Suprapubic skin (tissue), 4 donors: ENCODE data around the gene GNG4. TPM values are rescaled to one million over a fixed set of nuclear protein-coding genes. Genes with fewer than 3 reads are reported as not detected.
A peak's percentile ranks its signal among the peaks of the same experiment; 100 is the strongest.

Experiments used
- DNase-seq, 2 donors: peaks; one replicate each; pipeline ENCODE4 v3.0.0-alpha.2; 2019; ENCODE audit warnings: low spot score in 2 of 2
- H3K27ac ChIP-seq: fragments of 200-600 bp; sonication (generic); one replicate; pipeline ENCODE4 v1.5.1; 2019
- H3K27me3 ChIP-seq: fragments of 200-600 bp; sonication (generic); one replicate; pipeline ENCODE4 v1.5.1; 2019
- H3K36me3 ChIP-seq: fragments of 200-600 bp; sonication (generic); one replicate; pipeline ENCODE4 v1.5.1; 2019
- H3K4me1 ChIP-seq: fragments of 200-600 bp; sonication (generic); one replicate; pipeline ENCODE4 v1.5.1; 2019
- H3K4me3 ChIP-seq: fragments of 200-600 bp; sonication (generic); one replicate; pipeline ENCODE4 v1.5.1; 2019; ENCODE audit warnings: mild to moderate bottlenecking
- H3K9me3 ChIP-seq: fragments of 200-600 bp; sonication (generic); one replicate; pipeline ENCODE4 v1.5.1; 2019
- CTCF ChIP-seq, 2 donors: fragments of 200-600 bp in 1 of 2; fragments of 450-650 bp in 1 of 2; sonication (generic) in 1 of 2; IDR thresholded peaks; one replicate each; pipeline ENCODE4 v1.5.1; 2016 to 2019; ENCODE audit warnings: antibody characterized with exemption in 2 of 2, mild to moderate bottlenecking in 1 of 2, moderate library complexity in 1 of 2
- EP300 ChIP-seq: sonication (generic); formaldehyde crosslinking; IDR thresholded peaks from one replicate; pipeline ENCODE4 v1.6.1; 2017; ENCODE audit warnings: antibody characterized with exemption
- POLR2A ChIP-seq, 2 donors: fragments of 450-650 bp; IDR thresholded peaks; one replicate each; pipeline ENCODE4 v1.6.1; 2017; ENCODE audit warnings: antibody characterized with exemption in 2 of 2, mild to moderate bottlenecking in 2 of 2, moderate library complexity in 2 of 2
- POLR2AphosphoS5 ChIP-seq, 3 donors: sonication (generic); formaldehyde crosslinking; IDR thresholded peaks; one replicate each; pipeline ENCODE4 v1.6.1; 2017; ENCODE audit warnings: antibody characterized with exemption in 3 of 3
- WGBS: methylation state at CpG from one replicate; pipeline ENCODE4 v1.1.5; 2018; 5-methylcytosine and 5-hydroxymethylcytosine counted together
- total RNA-seq, 4 donors: library from RNA; depleted of rRNA; stranded (reverse); fragments of >200 nt; gene quantifications; one replicate each; pipeline ENCODE4 v1.1.0, GENCODE V29; 2016

GNG4 gene
- under 1 TPM in 3 of 4 donors, not detected in 1; 0.13 to 0.76 (median 0.72) TPM for total RNA-seq

DNA sequence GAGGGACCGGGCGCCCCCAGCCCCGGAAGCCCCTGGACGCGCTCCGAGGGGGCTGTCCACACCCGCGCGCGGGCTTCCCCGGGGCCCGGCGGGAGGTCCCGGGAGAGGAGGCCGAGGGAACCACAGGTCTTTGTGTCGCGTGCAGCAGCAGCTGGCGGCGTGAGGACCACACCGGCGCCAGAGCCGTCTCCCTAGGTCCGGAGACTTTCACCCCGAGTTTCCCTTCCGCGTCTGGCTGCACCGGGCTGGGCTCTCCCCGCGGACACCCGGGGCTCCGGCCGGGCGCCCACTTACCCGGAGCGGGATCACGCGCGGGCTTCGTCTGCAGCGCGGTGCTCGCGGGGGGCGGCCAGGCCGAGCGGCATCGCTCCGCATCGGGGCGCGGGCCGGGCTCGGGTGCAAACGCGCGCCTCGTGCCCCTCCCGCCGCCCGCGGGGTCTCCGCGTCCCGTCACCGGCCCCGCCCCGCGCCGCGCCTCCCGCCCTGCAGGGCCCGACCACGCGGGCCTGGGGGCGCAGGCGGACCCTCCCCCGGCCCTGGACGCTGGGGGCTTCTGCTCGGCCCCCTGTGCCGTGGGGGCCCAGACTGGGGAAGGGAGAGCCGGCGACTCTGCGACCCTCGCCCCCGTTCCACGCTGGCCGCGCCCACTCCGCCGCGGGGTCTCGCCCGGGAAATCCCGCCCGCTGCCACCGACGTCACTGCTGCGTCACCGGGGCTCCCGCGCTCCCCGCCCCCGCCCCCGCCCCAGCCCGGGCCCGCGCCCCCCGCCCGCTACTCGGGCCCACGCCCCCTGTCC is at the start of gene GNG4:
Gene GNG4, minus strand, starts transcription at position 417 of the 796 bp plus-strand sequence. CDS start 65,946 bp downstream, outside the sequence.
- Histone ChIP-seq H3K27me3 (peaks cover 88% of the 10 kb centered on the region), H3K27ac (no peak within 1 kb of the TSS), H3K36me3 (no peaks in the 10 kb centered on the region), H3K4me1 (peaks cover 28% of the 10 kb centered on the region), H3K9me3 (no peaks in the 10 kb centered on the region), H3K4me3 (peak within 1 kb of the TSS; percentile 66)
- DNase-seq = no peak
- no peak for TF ChIP-seq EP300
- no peak for TF ChIP-seq POLR2AphosphoS5 (IDR thresholded peaks at IDR 0.05)
- no peak for TF ChIP-seq CTCF (IDR thresholded peaks at IDR 0.05)
- TF ChIP-seq POLR2A (IDR thresholded peaks at IDR 0.05) = no peak
- WGBS = 0% methylated on average over 13 of the region's 111 CpGs

DNA sequence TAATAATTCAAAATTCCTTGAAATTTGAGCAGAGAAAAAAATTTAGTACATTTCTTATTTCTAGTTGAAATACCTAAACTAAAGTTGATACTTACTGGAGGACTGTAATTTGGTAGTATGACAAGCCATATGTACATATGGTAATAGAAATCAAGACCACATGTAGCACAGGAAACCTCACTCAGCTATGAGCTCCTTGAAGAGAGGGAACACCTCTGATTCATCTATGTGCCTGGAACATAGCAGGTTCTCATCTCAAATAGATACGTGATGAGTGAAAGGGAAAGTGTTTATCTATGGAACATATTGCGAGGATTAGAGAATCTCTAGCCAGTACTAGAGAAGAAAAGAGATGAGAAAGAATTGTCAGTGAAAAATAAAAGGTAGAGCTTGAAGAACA is 47.9 kb upstream of the GNG4 start:
- Histone ChIP-seq H3K4me1 (no peaks in the 10 kb centered on the region), H3K4me3 (no peak overlapping the region), H3K36me3 (peaks cover 80% of the 10 kb centered on the region), H3K27ac (no peak overlapping the region), H3K9me3 (no peaks in the 10 kb centered on the region), H3K27me3 (no peaks in the 10 kb centered on the region)
- TF ChIP-seq POLR2AphosphoS5 (IDR thresholded peaks at IDR 0.05) (no peak), POLR2A (IDR thresholded peaks at IDR 0.05) (no peak), EP300 (no peak), CTCF (IDR thresholded peaks at IDR 0.05) (no peak)
- 92% methylated on average over 2 of the region's 2 CpGs for WGBS
- DNase-seq = no peak

DNA sequence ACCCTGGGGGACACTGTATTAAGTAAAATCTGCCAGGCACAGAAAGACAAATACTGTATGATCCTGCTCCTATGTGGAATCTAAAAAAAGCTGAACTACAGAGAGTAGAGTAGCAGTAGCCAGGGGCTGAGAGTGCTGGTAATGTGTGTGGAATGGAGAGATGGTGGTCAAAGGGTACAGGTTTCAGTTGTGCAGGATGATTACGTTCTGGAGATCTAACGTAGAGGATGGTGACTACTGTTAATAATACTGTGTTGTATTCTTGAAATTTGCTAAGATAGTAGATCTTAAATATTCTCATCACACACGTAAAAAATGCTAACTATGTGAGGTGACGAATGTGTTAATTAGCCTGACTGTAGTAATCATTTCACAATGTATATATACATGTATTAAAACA is 39.8 kb upstream of the GNG4 start:
- H3K4me3 ChIP-seq = no peak overlapping the region
- no peak overlapping the region for H3K27ac ChIP-seq
- H3K9me3 ChIP-seq = no peaks in the 10 kb centered on the region
- no peak for TF ChIP-seq POLR2A (IDR thresholded peaks at IDR 0.05)
- TF ChIP-seq CTCF (IDR thresholded peaks at IDR 0.05) = no peak
- no peak for TF ChIP-seq EP300
- TF ChIP-seq POLR2AphosphoS5 (IDR thresholded peaks at IDR 0.05) = no peak
- peaks cover 69% of the 10 kb centered on the region for H3K36me3 ChIP-seq
- no peaks in the 10 kb centered on the region for H3K4me1 ChIP-seq
- DNase-seq = no peak
- WGBS = 91% methylated on average over 4 of the region's 4 CpGs
- no peaks in the 10 kb centered on the region for H3K27me3 ChIP-seq

- WGBS = 87% methylated on average over 3 of the region's 3 CpGs
- DNase-seq = no peak
- peaks cover 63% of the 10 kb centered on the region for H3K36me3 ChIP-seq
- no peaks in the 10 kb centered on the region for H3K27me3 ChIP-seq
- H3K27ac ChIP-seq = no peak overlapping the region
- no peak overlapping the region for H3K4me3 ChIP-seq
- TF ChIP-seq POLR2A (IDR thresholded peaks at IDR 0.05) = no peak
- no peak for TF ChIP-seq CTCF (IDR thresholded peaks at IDR 0.05)
- TF ChIP-seq EP300 = no peak
- TF ChIP-seq POLR2AphosphoS5 (IDR thresholded peaks at IDR 0.05) = no peak
- no peaks in the 10 kb centered on the region for H3K4me1 ChIP-seq
- no peaks in the 10 kb centered on the region for H3K9me3 ChIP-seq
These were observed 38.5 kb upstream of the GNG4 start for GRCh38 chr1:235688096-235688495.

DNA sequence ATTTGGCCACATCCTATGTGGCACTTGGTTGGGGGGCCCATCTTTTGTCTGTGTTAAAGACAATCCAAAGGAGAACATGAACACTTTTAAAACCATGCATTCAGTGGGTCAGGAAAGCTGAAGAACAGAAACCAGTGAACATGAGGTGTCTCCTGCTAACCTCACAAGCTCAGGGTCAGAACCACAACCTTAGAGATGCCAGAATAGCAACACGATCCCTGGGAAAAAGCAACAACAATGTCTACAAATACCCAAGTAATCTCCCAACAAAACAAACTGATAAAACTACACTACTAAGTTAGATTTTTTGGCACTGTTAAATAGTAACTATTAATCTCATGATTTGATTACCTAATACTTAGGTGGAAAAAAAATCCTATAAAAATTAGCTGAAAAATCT is 34.1 kb upstream of the GNG4 start:
- Histone ChIP-seq H3K9me3 (no peaks in the 10 kb centered on the region), H3K36me3 (peaks cover 53% of the 10 kb centered on the region), H3K4me3 (no peak overlapping the region), H3K27ac (no peak overlapping the region), H3K27me3 (no peaks in the 10 kb centered on the region), H3K4me1 (no peaks in the 10 kb centered on the region)
- WGBS = 88% methylated on average over 1 of the region's 1 CpG
- no peak for TF ChIP-seq EP300
- TF ChIP-seq CTCF (IDR thresholded peaks at IDR 0.05) = no peak
- no peak for TF ChIP-seq POLR2AphosphoS5 (IDR thresholded peaks at IDR 0.05)
- TF ChIP-seq POLR2A (IDR thresholded peaks at IDR 0.05) = no peak
- no peak for DNase-seq
